HepG2 (cell line): Measurements from ENCODE around the gene ERRFI1. TPM values are rescaled to one million over a fixed set of nuclear protein-coding genes. Genes with fewer than 3 reads are reported as not detected.

Experiments
- BORCS8-MEF2B ChIP-seq: sonication (generic); formaldehyde crosslinking; IDR thresholded peaks from 2 replicates; pipeline ENCODE4 v1.8.0; 2022; ENCODE audit warnings: mild to moderate bottlenecking, missing genetic modification reagents
- CREB1 ChIP-seq, 2 experiments: fragments of 450-650 bp in 1 of 2; IDR thresholded peaks; 2 replicates each; pipeline ENCODE4 v1.6.1; 2016 to 2017; ENCODE audit warnings: control low read depth in 1 of 2, mild to moderate bottlenecking in 1 of 2, missing compliant biosample characterization in 1 of 2, missing genetic modification characterization in 1 of 2
- ESRRA ChIP-seq: sonication (generic); formaldehyde crosslinking; IDR thresholded peaks from 2 replicates; pipeline ENCODE4 v1.5.1; 2020; ENCODE audit warnings: mild to moderate bottlenecking, low read depth, missing genetic modification reagents
- FOSL2 ChIP-seq: sonication (generic); formaldehyde crosslinking; IDR thresholded peaks from 2 replicates; pipeline ENCODE4 v1.4.0; 2020; ENCODE audit warnings: missing genetic modification reagents
- FOXP4 ChIP-seq: sonication (generic); formaldehyde crosslinking; IDR thresholded peaks from 2 replicates; pipeline ENCODE4 v1.4.0; 2020; ENCODE audit warnings: missing genetic modification reagents
- GTF3A ChIP-seq: sonication (generic); formaldehyde crosslinking; conservative IDR thresholded peaks from 2 replicates; pipeline ENCODE4 v1.4.0; 2020; ENCODE audit warnings: mild to moderate bottlenecking, missing genetic modification reagents
- HDAC1 ChIP-seq: sonication (generic); formaldehyde crosslinking; IDR thresholded peaks from 2 replicates; pipeline ENCODE4 v1.5.1; 2020; ENCODE audit warnings: mild to moderate bottlenecking, missing genetic modification reagents
- HNF4A ChIP-seq: sonication (generic); formaldehyde crosslinking; IDR thresholded peaks from 2 replicates; pipeline ENCODE4 v1.4.0; 2020; ENCODE audit warnings: missing genetic modification reagents
- IRF1 ChIP-seq: sonication (generic); formaldehyde crosslinking; IDR thresholded peaks from 2 replicates; pipeline ENCODE4 v1.4.0; 2020; ENCODE audit warnings: low read depth, mild to moderate bottlenecking, missing genetic modification reagents
- ISL2 ChIP-seq: sonication (generic); formaldehyde crosslinking; IDR thresholded peaks from 2 replicates; pipeline ENCODE4 v1.5.0; 2020; ENCODE audit warnings: missing genetic modification reagents
- KLF9 ChIP-seq: IDR thresholded peaks from 2 replicates; pipeline ENCODE4 v1.6.1; 2016; ENCODE audit warnings: low read depth
- NFYC ChIP-seq: IDR thresholded peaks from 2 replicates; pipeline ENCODE4 v1.6.1; 2016; ENCODE audit warnings: missing genetic modification reagents, missing compliant biosample characterization
- NR2F6 ChIP-seq, 2 experiments: IDR thresholded peaks; 2 replicates each; pipeline ENCODE4 v1.6.1; 2016; ENCODE audit warnings: antibody characterized with exemption in 1 of 2, mild to moderate bottlenecking in 1 of 2
- PHF21A ChIP-seq: sonication (generic); formaldehyde crosslinking; IDR thresholded peaks from 2 replicates; pipeline ENCODE4 v1.5.0; 2020; ENCODE audit warnings: mild to moderate bottlenecking, missing genetic modification reagents
- PRDM15 ChIP-seq: sonication (generic); formaldehyde crosslinking; IDR thresholded peaks from 2 replicates; pipeline ENCODE4 v1.4.0; 2020; ENCODE audit warnings: missing genetic modification reagents
- SMC3 ChIP-seq: IDR thresholded peaks from 2 replicates; pipeline ENCODE4 v1.6.1; 2011; ENCODE audit warnings: low read length, improper control_type of control experiment
- SP140L ChIP-seq: sonication (generic); formaldehyde crosslinking; IDR thresholded peaks from 2 replicates; pipeline ENCODE4 v1.4.0; 2020; ENCODE audit warnings: missing genetic modification reagents, borderline replicate concordance
- SRSF9 ChIP-seq: fragments of 200-400 bp; formaldehyde crosslinking; IDR thresholded peaks from 2 replicates; pipeline ENCODE4 v1.6.1; 2018; ENCODE audit warnings: borderline replicate concordance, mild to moderate bottlenecking, low read depth, low read length; ENCODE audit not compliant: insufficient read depth, poor library complexity, severe bottlenecking
- TFAP4 ChIP-seq: sonication (generic); IDR thresholded peaks from 2 replicates; pipeline ENCODE4 v1.6.1; 2016; ENCODE audit warnings: low read depth, borderline replicate concordance
- ZFP1 ChIP-seq: IDR thresholded peaks from 2 replicates; pipeline ENCODE4 v1.6.1; 2016
- ZKSCAN5 ChIP-seq: sonication (generic); formaldehyde crosslinking; IDR thresholded peaks from 2 replicates; pipeline ENCODE4 v1.5.1; 2020; ENCODE audit warnings: mild to moderate bottlenecking, missing genetic modification reagents
- ZNF605 ChIP-seq: sonication (generic); formaldehyde crosslinking; IDR thresholded peaks from 2 replicates; pipeline ENCODE4 v1.8.0; 2022; ENCODE audit warnings: mild to moderate bottlenecking, missing genetic modification reagents
- ZNF670 ChIP-seq: sonication (generic); formaldehyde crosslinking; IDR thresholded peaks from 2 replicates; pipeline ENCODE4 v1.8.0; 2022; ENCODE audit warnings: mild to moderate bottlenecking, missing genetic modification reagents, borderline replicate concordance
- ZNF724P ChIP-seq: sonication (generic); formaldehyde crosslinking; IDR thresholded peaks from 2 replicates; pipeline ENCODE4 v1.8.0; 2022; ENCODE audit warnings: missing genetic modification reagents, borderline replicate concordance
- polyA plus RNA-seq, 8 experiments: library from polyadenylated mRNA; depleted of rRNA in 3 of 8; stranded (reverse) in 7 of 8; unstranded in 1 of 8; fragments of >200 nt; fragmentation: Illumina TruSeq in 4 of 8; extraction: Trizol in 4 of 8; gene quantifications; 2 replicates each; pipeline versions ENCODE4 v1.2.1 to v1.2.3, GENCODE V29; 2011 to 2016; ENCODE audit warnings: low read depth in 4 of 8, missing spikeins in 1 of 8, mixed read lengths in 1 of 8; ENCODE audit not compliant: insufficient read depth in 1 of 8
- total RNA-seq, 5 experiments: library from RNA; depleted of rRNA; stranded (reverse); fragments of >200 nt; fragmentation: Illumina TruSeq; extraction: Trizol; gene quantifications; 2 replicates each; pipeline ENCODE4 v1.2.3, GENCODE V29; 2016; ENCODE audit warnings: low read depth in 1 of 5

Gene ERRFI1
- total and polyA plus RNA-seq, 2 of the 13 experiments (the other 11 are each of a cell fraction or from before 2014, with no cell fraction given), result 84.4 to 753 TPM

GRCh38 chr1:8061210-8061609, 35.1 kb upstream of the ERRFI1 start (continued):
- no peak for TF ChIP-seq IRF1 (CRISPR knock-in tag)
- TF ChIP-seq FOXP4 (CRISPR knock-in tag), result peak; percentile 41
- no peak for TF ChIP-seq ZFP1 (CRISPR knock-in tag)
- TF ChIP-seq PHF21A (CRISPR knock-in tag), result 0 out of 2 replicates have a peak, but pooled peaks have one; percentile 26
- no peak for TF ChIP-seq SP140L (CRISPR knock-in tag)
- TF ChIP-seq ZKSCAN5 (CRISPR knock-in tag), result no peak
- no peak for TF ChIP-seq PRDM15 (CRISPR knock-in tag)
- TF ChIP-seq NFYC (CRISPR knock-in tag), result no peak
- TF ChIP-seq SMC3, result 0 out of 2 replicates have a peak, but pooled peaks have one; percentile 5
- TF ChIP-seq HNF4A (CRISPR knock-in tag), result peak; percentile 33; the same call in 1 of the 2 replicates
- TF ChIP-seq GTF3A, result no peak
- TF ChIP-seq ZNF670, result no peak
- no peak for TF ChIP-seq ZNF605 (CRISPR knock-in tag)
- no peak for TF ChIP-seq ESRRA
- no peak for TF ChIP-seq SRSF9
- TF ChIP-seq FOSL2, result peak; percentile 78
- TF ChIP-seq HDAC1, result 0 out of 2 replicates have a peak, but pooled peaks have one; percentile 18
- TF ChIP-seq NR2F6 (IDR thresholded peaks at IDR 0.05), result no peak
- 0 out of 2 replicates have a peak, but pooled peaks have one; percentile 10 for TF ChIP-seq NR2F6 (CRISPR knock-in tag; IDR thresholded peaks at IDR 0.05)
- no peak for TF ChIP-seq ISL2
- TF ChIP-seq TFAP4, result peak; percentile 32; the same call in 1 of the 2 replicates
- TF ChIP-seq BORCS8-MEF2B (CRISPR knock-in tag), result no peak
- TF ChIP-seq KLF9 (CRISPR knock-in tag), result no peak
- no peak for TF ChIP-seq ZNF724P
- TF ChIP-seq CREB1 (IDR thresholded peaks at IDR 0.05), result no peak
- peak; percentile 17; the same call in 1 of the 2 replicates for TF ChIP-seq CREB1 (CRISPR knock-in tag; IDR thresholded peaks at IDR 0.05)
